CD14-positive monocyte (primary cell): ENCODE data around the gene TSEN54. TPM values are rescaled to one million over a fixed set of nuclear protein-coding genes. Genes with fewer than 3 reads are reported as not detected.

Experiments used
- DNase-seq, 3 donors: peaks; one replicate each; pipeline ENCODE4 v3.0.0-alpha.2; 2011 to 2022
- H2AFZ ChIP-seq: 2 replicates; pipeline ENCODE4 v1.6.0; 2012; ENCODE audit warnings: mild to moderate bottlenecking, low read depth, low read length, inconsistent platforms; ENCODE audit not compliant: insufficient read depth, poor library complexity, severe bottlenecking
- H3K27ac ChIP-seq, 2 donors: 1 replicate in 1 of 2; 2 replicates in 1 of 2; pipeline ENCODE4 v1.5.1; 2012 to 2013; ENCODE audit warnings: low read length in 2 of 2, control low read depth in 1 of 2, inconsistent platforms in 1 of 2, low read depth in 1 of 2, mild to moderate bottlenecking in 1 of 2
- H3K27me3 ChIP-seq, 2 donors: one replicate each; pipeline versions ENCODE4 v1.6.0 to v1.6.1; 2011 to 2013; ENCODE audit warnings: low read length in 2 of 2; ENCODE audit not compliant: control insufficient read depth in 2 of 2, insufficient read depth in 2 of 2
- H3K36me3 ChIP-seq, 2 donors: replicated peaks in 1 of 2; 1 replicate in 1 of 2; 2 replicates in 1 of 2; pipeline versions ENCODE4 v1.5.1 to v1.6.1; 2012 to 2013; ENCODE audit warnings: low read length in 2 of 2, control low read depth in 1 of 2, inconsistent platforms in 1 of 2, mild to moderate bottlenecking in 1 of 2; ENCODE audit not compliant: insufficient read depth in 2 of 2, control insufficient read depth in 1 of 2
- H3K4me1 ChIP-seq, 2 donors: 1 replicate in 1 of 2; 2 replicates in 1 of 2; pipeline versions ENCODE4 v1.5.1 to v1.6.1; 2012 to 2013; ENCODE audit warnings: low read length in 2 of 2, control low read depth in 1 of 2, inconsistent platforms in 1 of 2, mild to moderate bottlenecking in 1 of 2, moderate library complexity in 1 of 2; ENCODE audit not compliant: insufficient read depth in 2 of 2, control insufficient read depth in 1 of 2
- H3K4me2 ChIP-seq: replicated peaks from 2 replicates; pipeline ENCODE3; 2012; ENCODE audit warnings: low read length, moderate library complexity, mild to moderate bottlenecking; ENCODE audit not compliant: poor library complexity, severe bottlenecking; ENCODE audit errors: extremely low read depth
- H3K4me3 ChIP-seq, 3 experiments: fragments of 200-600 bp in 1 of 3; sonication (generic) in 1 of 3; replicated peaks in 1 of 3; 1 replicate in 2 of 3; 2 replicates in 1 of 3; pipeline ENCODE4 v1.5.1; 2011 to 2013; ENCODE audit warnings: low read length in 3 of 3, mild to moderate bottlenecking in 3 of 3, control low read depth in 2 of 3, low read depth in 2 of 3, inconsistent platforms in 1 of 3, moderate library complexity in 1 of 3
- H3K79me2 ChIP-seq: 2 replicates; pipeline ENCODE4 v1.6.0; 2012; ENCODE audit warnings: mild to moderate bottlenecking, control low read depth, inconsistent platforms, low read length, moderate library complexity; ENCODE audit not compliant: insufficient read depth
- H3K9ac ChIP-seq: 2 replicates; pipeline ENCODE4 v1.6.0; 2017; ENCODE audit warnings: low read length, mild to moderate bottlenecking; ENCODE audit not compliant: insufficient read depth, poor library complexity, severe bottlenecking
- H3K9me3 ChIP-seq, 2 donors: replicated peaks in 1 of 2; 1 replicate in 1 of 2; 2 replicates in 1 of 2; pipeline versions ENCODE4 v1.5.1 to v1.6.1; 2012 to 2013; ENCODE audit warnings: low read length in 2 of 2, control low read depth in 1 of 2; ENCODE audit not compliant: control insufficient read depth in 1 of 2, insufficient read depth in 1 of 2
- H4K20me1 ChIP-seq: 2 replicates; pipeline ENCODE4 v1.6.0; 2012; ENCODE audit warnings: mild to moderate bottlenecking, low read length, control low read depth, moderate library complexity; ENCODE audit not compliant: insufficient read depth
- H3K27ac Mint-ChIP-seq, 7 donors: one replicate each; pipeline ENCODE4 v1.8.0; 2020; ENCODE audit warnings: mild to moderate bottlenecking in 7 of 7, mixed read lengths in 7 of 7, moderate library complexity in 6 of 7, inconsistent platforms in 2 of 7
- H3K27me3 Mint-ChIP-seq, 3 donors: one replicate each; pipeline ENCODE4 v1.8.0; 2021 to 2022; ENCODE audit warnings: low read depth in 3 of 3, mild to moderate bottlenecking in 3 of 3, mixed read lengths in 3 of 3, moderate library complexity in 3 of 3, inconsistent platforms in 1 of 3
- H3K36me3 Mint-ChIP-seq, 2 donors: one replicate each; pipeline ENCODE4 v1.8.0; 2020; ENCODE audit warnings: mixed read lengths in 2 of 2, inconsistent platforms in 1 of 2, mild to moderate bottlenecking in 1 of 2
- H3K4me1 Mint-ChIP-seq: one replicate; pipeline ENCODE4 v1.8.0; 2020; ENCODE audit warnings: mild to moderate bottlenecking, mixed read lengths
- H3K4me3 Mint-ChIP-seq, 2 donors: one replicate each; pipeline ENCODE4 v1.8.0; 2020; ENCODE audit warnings: mild to moderate bottlenecking in 2 of 2, mixed read lengths in 2 of 2, moderate library complexity in 1 of 2
- H3K9me3 Mint-ChIP-seq, 7 donors: one replicate each; pipeline ENCODE4 v1.8.0; 2020 to 2022; ENCODE audit warnings: mixed read lengths in 7 of 7, mild to moderate bottlenecking in 6 of 7, moderate library complexity in 6 of 7, inconsistent platforms in 2 of 7
- CTCF ChIP-seq: fragments of 200-600 bp; IDR thresholded peaks from one replicate; pipeline ENCODE4 v1.8.0; 2022; ENCODE audit warnings: antibody characterized with exemption, mild to moderate bottlenecking
- WGBS: methylation state at CpG from one replicate; pipeline ENCODE4 v1.1.5; 2013; ENCODE audit warnings: missing lambda C conversion rate; ENCODE audit not compliant: insufficient coverage; 5-methylcytosine and 5-hydroxymethylcytosine counted together
- intact Hi-C, 2 donors: fragments of 100-400 bp; cut with micrococcal nuclease; formaldehyde crosslinking; loops; one replicate each; pipeline versions ENCODE4 v1.15.0 to v1.15.1; 2023
- polyA plus RNA-seq, 3 donors: library from polyadenylated mRNA; depleted of rRNA in 1 of 3; unstranded in 2 of 3; stranded (reverse) in 1 of 3; fragments of 300-500 nt in 2 of 3; fragments of >200 nt in 1 of 3; fragmentation: Illumina TruSeq in 2 of 3; gene quantifications; 1 replicate in 2 of 3; 2 replicates in 1 of 3; pipeline ENCODE4 v1.2.3, GENCODE V29; 2012 to 2021

The TSEN54 gene
- polyA plus RNA-seq, 3 donors, result 10.3 to 13.6 (median 11.8) TPM

- Histone ChIP-seq H2AFZ (no peak overlapping the region), H3K4me1 (no peaks in the 10 kb centered on the region), H3K36me3 (peaks cover 72 to 96% of the 10 kb centered on the region in 2 donors), H3K9ac (no peak overlapping the region), H3K27me3 (no peaks in the 10 kb centered on the region), H3K79me2 (no peaks in the 10 kb centered on the region), H3K27ac (no peak overlapping the region), H4K20me1 (no peaks in the 10 kb centered on the region), H3K4me2 (no peak overlapping the region), H3K9me3 (no peaks in the 10 kb centered on the region), H3K4me3 (no peak overlapping the region)
- Mint-ChIP-seq H3K27ac (peak overlapping the region in 2 of 7 donors; percentile 2 to 27), H3K9me3 (no peaks in the 10 kb centered on the region), H3K27me3 (peaks cover 0 to 3% (median 2%) of the 10 kb centered on the region in 3 donors), H3K4me1 (peaks cover 20% of the 10 kb centered on the region), H3K36me3 (peaks cover 77 to 94% of the 10 kb centered on the region in 2 donors), H3K4me3 (no peak overlapping the region)
- intact Hi-C loops, result no loop called here
- TF ChIP-seq CTCF, result no peak
- DNase-seq, result no peak
- WGBS, result 99% methylated on average over 10 of the region's 14 CpGs
Observed at GRCh38 chr17:75494326-75494877, 21.9 kb upstream of the TSEN54 start.

GRCh38 chr17:75496005-75496404 lies 20.3 kb upstream of the TSEN54 start:
- no peaks in the 10 kb centered on the region for H4K20me1 ChIP-seq
- H3K27me3 Mint-ChIP-seq, result peaks cover 0 to 3% (median 2%) of the 10 kb centered on the region in 3 donors
- no peaks in the 10 kb centered on the region for H3K79me2 ChIP-seq
- no peak overlapping the region for H3K4me3 Mint-ChIP-seq
- H3K4me1 Mint-ChIP-seq, result peaks cover 23% of the 10 kb centered on the region
- H3K36me3 Mint-ChIP-seq, result peaks cover 84 to 90% of the 10 kb centered on the region in 2 donors
- no peaks in the 10 kb centered on the region for H3K9me3 ChIP-seq
- H3K27me3 ChIP-seq, result no peaks in the 10 kb centered on the region
- no peak overlapping the region for H3K4me3 ChIP-seq
- H3K36me3 ChIP-seq, result peaks cover 75 to 97% of the 10 kb centered on the region in 2 donors
- H3K4me1 ChIP-seq, result no peaks in the 10 kb centered on the region
- H2AFZ ChIP-seq, result no peak overlapping the region
- H3K9me3 Mint-ChIP-seq, result no peaks in the 10 kb centered on the region
- no peak for TF ChIP-seq CTCF
- no peak overlapping the region for H3K4me2 ChIP-seq
- DNase-seq, result no peak
- intact Hi-C loops, result no loop called here
- 100% methylated on average over 3 of the region's 11 CpGs for WGBS
- peak overlapping the region in 1 of 7 donors; percentile 58 for H3K27ac Mint-ChIP-seq
- H3K27ac ChIP-seq, result no peak overlapping the region
- H3K9ac ChIP-seq, result no peak overlapping the region
